Spleen (tissue), 11 donors: Measurements from ENCODE around the gene POU6F2. TPM values are rescaled to one million over a fixed set of nuclear protein-coding genes. Genes with fewer than 3 reads are reported as not detected.
A peak's percentile ranks its signal among the peaks of the same experiment; 100 is the strongest.

Experiments used
- DNase-seq: peaks from one replicate; pipeline ENCODE4 v3.0.0-alpha.2; 2020
- H3K27ac ChIP-seq, 8 donors: fragments of 200-600 bp; sonication (generic) in 7 of 8; 1 replicate in 4 of 8; 2 replicates in 4 of 8; pipeline versions ENCODE4 v1.5.0 to v1.8.0; 2016 to 2021; ENCODE audit warnings: inconsistent platforms in 4 of 8, mild to moderate bottlenecking in 4 of 8, moderate library complexity in 1 of 8
- H3K27me3 ChIP-seq, 7 donors: fragments of 200-600 bp; sonication (generic) in 6 of 7; replicated peaks in 1 of 7; 1 replicate in 4 of 7; 2 replicates in 3 of 7; pipeline versions ENCODE4 v1.5.0 to v1.8.0; 2016 to 2021; ENCODE audit warnings: inconsistent platforms in 3 of 7, mild to moderate bottlenecking in 1 of 7
- H3K36me3 ChIP-seq, 6 donors: fragments of 200-600 bp; sonication (generic) in 5 of 6; 1 replicate in 4 of 6; 2 replicates in 2 of 6; pipeline versions ENCODE4 v1.5.0 to v1.8.0; 2016 to 2021; ENCODE audit warnings: inconsistent platforms in 2 of 6
- H3K4me1 ChIP-seq, 6 donors: fragments of 200-600 bp; sonication (generic) in 5 of 6; 1 replicate in 3 of 6; 2 replicates in 3 of 6; pipeline versions ENCODE4 v1.5.0 to v1.8.0; 2016 to 2021; ENCODE audit warnings: inconsistent platforms in 3 of 6
- H3K4me3 ChIP-seq, 8 donors: fragments of 200-600 bp; sonication (generic) in 7 of 8; 1 replicate in 4 of 8; 2 replicates in 4 of 8; pipeline versions ENCODE4 v1.5.0 to v1.8.0; 2016 to 2021; ENCODE audit warnings: inconsistent platforms in 4 of 8, mild to moderate bottlenecking in 4 of 8, moderate library complexity in 2 of 8
- H3K9me3 ChIP-seq, 8 donors: fragments of 200-600 bp; sonication (generic) in 7 of 8; 1 replicate in 4 of 8; 2 replicates in 4 of 8; pipeline versions ENCODE4 v1.5.0 to v1.8.0; 2016 to 2021; ENCODE audit warnings: inconsistent platforms in 4 of 8
- CTCF ChIP-seq, 11 experiments: fragments of 200-600 bp in 7 of 11; fragments of 450-650 bp in 4 of 11; sonication (generic) in 4 of 11; IDR thresholded peaks in 8 of 11; conservative IDR thresholded peaks in 3 of 11; 1 replicate in 7 of 11; 2 replicates in 4 of 11; pipeline versions ENCODE4 v1.4.0 to v1.8.0; 2016 to 2021; ENCODE audit warnings: antibody characterized with exemption in 11 of 11, inconsistent platforms in 4 of 11, mild to moderate bottlenecking in 1 of 11
- POLR2A ChIP-seq, 3 donors: fragments of 450-650 bp; IDR thresholded peaks; one replicate each; pipeline ENCODE4 v1.5.1; 2017; ENCODE audit warnings: antibody characterized with exemption in 3 of 3, mild to moderate bottlenecking in 1 of 3
- POLR2AphosphoS5 ChIP-seq, 3 donors: sonication (generic); formaldehyde crosslinking; IDR thresholded peaks; one replicate each; pipeline ENCODE4 v1.5.1; 2017; ENCODE audit warnings: antibody characterized with exemption in 3 of 3
- WGBS, 5 donors: extraction: QIAGEN DNeasy Blood & Tissue Kit in 3 of 5; methylation state at CpG; one replicate each; pipeline versions ENCODE4 v1.1.5 to v1.1.7; 2013 to 2018; 5-methylcytosine and 5-hydroxymethylcytosine counted together
- intact Hi-C: fragments of 100-400 bp; cut with DNase I; formaldehyde crosslinking; loops from one replicate; pipeline ENCODE4 v1.15.0; 2023; ENCODE audit warnings: low total_unique reads
- polyA plus RNA-seq, 3 donors: library from polyadenylated mRNA; stranded (reverse); fragments of 200-250 nt; gene quantifications; one replicate each; pipeline ENCODE4 v1.2.1, GENCODE V29; 2013
- total RNA-seq, 7 donors: library from RNA; depleted of rRNA in 3 of 7; stranded (reverse); fragments of >200 nt in 3 of 7; fragmentation: NEBNext Ultra II Directional in 4 of 7; extraction: Animal tissue kit (Norgen Biotek cat#: 25700) in 4 of 7; gene quantifications; one replicate each; pipeline versions ENCODE4 v1.1.0 to v1.2.1, GENCODE V29; 2016 to 2021
- donor health status: healthy with polysubstance abuse.
- donor health status: DM: no; HTN: no; CAD: no; lungs with moderate emphysema.
- donor health status: DM: no; HTN: no; CAD: no.
- donor health status: Bipolar disorder and iron deficiency.
- donor health status: healthy.
- donor health status: DM: no; HTN: no; CAD: no.
- donor health status: DM: yes; HTN: yes; CAD: no.

POU6F2 gene
- total and polyA plus RNA-seq, 10 donors = 0.04 to 0.54 (median 0.23) TPM; not detected in 7

- no peak for DNase-seq
- intact Hi-C loops = no loop called here
- Histone ChIP-seq H3K27me3 (peaks cover 0 to 20% (median 0%) of the 10 kb centered on the region in 7 donors), H3K27ac (no peak overlapping the region), H3K36me3 (no peaks in the 10 kb centered on the region), H3K4me1 (no peaks in the 10 kb centered on the region), H3K4me3 (no peak overlapping the region), H3K9me3 (no peaks in the 10 kb centered on the region)
- WGBS, 5 donors = 77 to 89% (median 86%) methylated on average over 2 of the region's 2 CpGs
- no peak for TF ChIP-seq CTCF (IDR thresholded peaks at IDR 0.05 in 8 of 11, conservative IDR thresholded peaks at IDR 0.05 in 3 of 11)
- TF ChIP-seq POLR2AphosphoS5 (IDR thresholded peaks at IDR 0.05) = no peak
- no peak for TF ChIP-seq POLR2A (IDR thresholded peaks at IDR 0.05)
These were observed 150.7 kb downstream of the POU6F2 start for GRCh38 chr7:39128287-39128843.

GRCh38 chr7:39130274-39130673 lies 152.6 kb downstream of the POU6F2 start:
- no peak for TF ChIP-seq POLR2A (IDR thresholded peaks at IDR 0.05)
- TF ChIP-seq POLR2AphosphoS5 (IDR thresholded peaks at IDR 0.05) = no peak
- no peak for DNase-seq
- no peak overlapping the region for H3K27ac ChIP-seq
- H3K9me3 ChIP-seq = no peaks in the 10 kb centered on the region
- H3K4me3 ChIP-seq = no peak overlapping the region
- intact Hi-C loops = no loop called here
- H3K27me3 ChIP-seq = peaks cover 0 to 20% (median 0%) of the 10 kb centered on the region in 7 donors
- H3K36me3 ChIP-seq = no peaks in the 10 kb centered on the region
- H3K4me1 ChIP-seq = no peaks in the 10 kb centered on the region
- 63 to 74% (median 69%) methylated on average over 3 of the region's 3 CpGs for WGBS, 5 donors

GRCh38 chr7:39130857-39131526 lies 153.3 kb downstream of the POU6F2 start:
- Histone ChIP-seq H3K4me3 (peak overlapping the region in 1 of 8 donors; percentile 26), H3K27me3 (peaks cover 0 to 20% (median 0%) of the 10 kb centered on the region in 7 donors), H3K27ac (no peak overlapping the region), H3K36me3 (no peaks in the 10 kb centered on the region), H3K9me3 (no peaks in the 10 kb centered on the region), H3K4me1 (no peaks in the 10 kb centered on the region)
- 39 to 79% (median 71%) methylated on average over 26 of the region's 26 CpGs for WGBS, 5 donors
- TF ChIP-seq POLR2AphosphoS5 (IDR thresholded peaks at IDR 0.05) (no peak), CTCF (IDR thresholded peaks at IDR 0.05 in 8 of 11, conservative IDR thresholded peaks at IDR 0.05 in 3 of 11) (no peak), POLR2A (IDR thresholded peaks at IDR 0.05) (no peak)
- intact Hi-C loops = no loop called here
- no peak for DNase-seq

GRCh38 chr7:39132306-39132705 lies 154.6 kb downstream of the POU6F2 start:
- 74 to 88% (median 77%) methylated on average over 5 of the region's 5 CpGs for WGBS, 5 donors
- Histone ChIP-seq H3K36me3 (no peaks in the 10 kb centered on the region), H3K27ac (no peak overlapping the region), H3K4me1 (no peaks in the 10 kb centered on the region), H3K9me3 (peaks cover 0 to 2% (median 0%) of the 10 kb centered on the region in 8 donors), H3K27me3 (peaks cover 0 to 20% (median 0%) of the 10 kb centered on the region in 7 donors), H3K4me3 (no peak overlapping the region)
- no peak for DNase-seq
- TF ChIP-seq POLR2AphosphoS5 (IDR thresholded peaks at IDR 0.05) (no peak), CTCF (IDR thresholded peaks at IDR 0.05 in 8 of 11, conservative IDR thresholded peaks at IDR 0.05 in 3 of 11) (no peak), POLR2A (IDR thresholded peaks at IDR 0.05) (no peak)
- intact Hi-C loops = no loop called here
